Suppressor macrophage treated with lipopolysaccharide for 4 hours (primary cell): ENCODE measurements around the gene NEK7.

ENCODE experiments used
- DNase-seq: peaks from one replicate; pipeline ENCODE4 v3.0.0-alpha.2; 2020

NEK7 gene

DNA sequence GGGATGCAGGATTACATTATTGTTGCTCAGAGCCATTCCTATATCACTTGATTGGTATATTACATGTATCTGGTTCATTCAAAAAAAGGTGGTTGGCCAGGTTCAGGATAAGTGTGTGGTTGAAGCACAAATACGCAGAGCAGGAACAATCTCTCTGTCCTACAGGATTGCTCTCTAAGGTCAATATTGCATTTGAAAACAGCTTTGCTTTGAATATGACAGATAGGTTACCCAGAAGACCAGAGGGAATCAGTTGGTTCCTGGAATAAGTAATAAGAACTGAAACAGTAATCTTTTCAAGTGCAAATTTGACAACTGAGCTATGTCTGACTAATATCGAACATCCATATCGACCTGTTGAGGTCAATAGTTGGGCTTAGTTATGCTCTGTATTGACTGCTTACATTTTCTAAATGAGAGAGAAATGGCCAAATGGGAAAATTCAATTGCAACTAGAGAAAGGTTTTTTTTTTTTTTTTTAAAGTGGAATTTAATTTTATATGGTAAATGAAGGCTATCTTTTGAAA is 206.9 kb downstream of the NEK7 start:
- no peak for DNase-seq

DNA sequence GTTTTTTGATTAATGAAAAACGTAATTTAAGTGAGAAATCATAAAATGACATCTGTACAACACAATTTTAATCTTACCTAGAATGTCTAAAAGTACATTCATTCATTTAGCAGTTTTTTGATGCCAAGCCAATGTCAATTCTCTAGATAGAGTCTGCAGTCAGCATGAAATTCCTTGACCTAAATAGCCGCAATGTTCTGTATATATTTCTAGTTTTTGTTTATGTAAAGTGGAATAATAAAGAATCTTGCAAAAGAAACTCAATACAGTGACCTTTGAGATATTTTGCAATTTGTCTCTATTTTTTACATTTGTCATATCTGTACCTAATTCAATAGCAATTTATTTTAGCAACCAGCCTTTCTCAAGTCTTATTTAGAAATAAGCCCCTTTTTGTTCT is 207.7 kb downstream of the NEK7 start:
- DNase-seq, result no peak

DNA sequence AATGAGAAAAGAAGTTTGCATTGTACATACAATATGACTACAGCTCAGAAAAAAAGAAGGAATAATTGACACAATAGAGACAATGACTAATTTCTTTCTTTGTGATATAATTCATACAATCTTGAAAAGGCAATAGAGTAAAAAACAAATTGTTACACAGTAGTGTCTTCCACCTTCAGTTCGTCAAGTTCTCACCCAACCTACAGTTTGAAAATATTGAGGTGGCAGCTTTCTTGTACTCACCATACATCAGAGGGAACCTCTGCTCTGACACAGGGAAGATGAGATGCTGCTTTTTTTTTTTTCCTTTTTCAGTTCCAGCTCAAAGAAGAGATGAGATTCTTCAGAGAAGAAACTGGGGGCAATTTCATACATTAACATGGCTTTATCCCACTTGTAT is 210.5 kb downstream of the NEK7 start:
- no peak for DNase-seq

GRCh38 chr1:198370996-198371395 is 214.2 kb downstream of the NEK7 start:
- no peak for DNase-seq
